ENCODE measurements around the gene TFCP2.

The TFCP2 gene

DNA sequence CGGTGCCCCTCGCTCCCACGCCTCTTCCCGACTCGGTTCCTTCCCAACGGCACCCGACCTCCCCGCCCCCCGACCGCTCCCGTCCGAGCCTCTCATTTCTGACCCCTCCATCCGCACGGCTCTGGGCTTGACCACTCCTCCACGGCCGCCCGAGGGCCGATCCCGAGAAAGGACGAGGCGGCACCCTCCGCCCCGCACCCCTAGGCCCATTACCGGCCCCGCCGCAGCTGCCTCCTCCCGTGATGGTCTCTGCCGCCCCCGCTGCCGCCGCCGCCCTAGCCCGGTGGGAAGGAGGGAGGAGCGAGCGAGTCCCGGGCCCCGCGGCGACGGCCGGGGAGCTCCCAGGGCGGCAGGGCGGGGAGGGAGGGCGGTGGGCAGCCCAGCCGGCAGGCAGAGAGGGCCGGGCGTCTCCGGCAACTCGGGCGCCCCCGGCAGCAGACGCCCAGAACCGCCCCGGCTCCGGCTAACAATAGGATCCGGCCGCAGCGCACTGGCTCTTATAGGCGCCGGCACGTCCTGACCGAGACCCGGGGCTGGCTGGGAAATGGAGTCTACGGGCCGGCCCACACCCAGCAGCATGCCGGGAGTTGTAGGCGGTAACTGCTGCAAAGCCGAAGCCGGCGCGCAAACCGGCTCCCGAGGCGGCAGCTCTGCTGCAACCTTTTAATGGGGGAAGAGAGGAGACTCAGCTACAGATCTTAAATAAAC is 89.7 kb downstream of the TFCP2 start, which contains the start of gene CSRNP2 (continued):
- TF ChIP-seq, protein P1, sequence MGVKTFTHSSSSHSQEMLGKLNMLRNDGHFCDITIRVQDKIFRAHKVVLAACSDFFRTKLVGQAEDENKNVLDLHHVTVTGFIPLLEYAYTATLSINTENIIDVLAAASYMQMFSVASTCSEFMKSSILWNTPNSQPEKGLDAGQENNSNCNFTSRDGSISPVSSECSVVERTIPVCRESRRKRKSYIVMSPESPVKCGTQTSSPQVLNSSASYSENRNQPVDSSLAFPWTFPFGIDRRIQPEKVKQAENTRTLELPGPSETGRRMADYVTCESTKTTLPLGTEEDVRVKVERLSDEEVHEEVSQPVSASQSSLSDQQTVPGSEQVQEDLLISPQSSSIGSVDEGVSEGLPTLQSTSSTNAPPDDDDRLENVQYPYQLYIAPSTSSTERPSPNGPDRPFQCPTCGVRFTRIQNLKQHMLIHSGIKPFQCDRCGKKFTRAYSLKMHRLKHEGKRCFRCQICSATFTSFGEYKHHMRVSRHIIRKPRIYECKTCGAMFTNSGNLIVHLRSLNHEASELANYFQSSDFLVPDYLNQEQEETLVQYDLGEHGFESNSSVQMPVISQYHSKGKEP (tag by site-specific recombination; IDR thresholded peaks at IDR 0.05), result peak; percentile 88
- TF ChIP-seq, protein P2, sequence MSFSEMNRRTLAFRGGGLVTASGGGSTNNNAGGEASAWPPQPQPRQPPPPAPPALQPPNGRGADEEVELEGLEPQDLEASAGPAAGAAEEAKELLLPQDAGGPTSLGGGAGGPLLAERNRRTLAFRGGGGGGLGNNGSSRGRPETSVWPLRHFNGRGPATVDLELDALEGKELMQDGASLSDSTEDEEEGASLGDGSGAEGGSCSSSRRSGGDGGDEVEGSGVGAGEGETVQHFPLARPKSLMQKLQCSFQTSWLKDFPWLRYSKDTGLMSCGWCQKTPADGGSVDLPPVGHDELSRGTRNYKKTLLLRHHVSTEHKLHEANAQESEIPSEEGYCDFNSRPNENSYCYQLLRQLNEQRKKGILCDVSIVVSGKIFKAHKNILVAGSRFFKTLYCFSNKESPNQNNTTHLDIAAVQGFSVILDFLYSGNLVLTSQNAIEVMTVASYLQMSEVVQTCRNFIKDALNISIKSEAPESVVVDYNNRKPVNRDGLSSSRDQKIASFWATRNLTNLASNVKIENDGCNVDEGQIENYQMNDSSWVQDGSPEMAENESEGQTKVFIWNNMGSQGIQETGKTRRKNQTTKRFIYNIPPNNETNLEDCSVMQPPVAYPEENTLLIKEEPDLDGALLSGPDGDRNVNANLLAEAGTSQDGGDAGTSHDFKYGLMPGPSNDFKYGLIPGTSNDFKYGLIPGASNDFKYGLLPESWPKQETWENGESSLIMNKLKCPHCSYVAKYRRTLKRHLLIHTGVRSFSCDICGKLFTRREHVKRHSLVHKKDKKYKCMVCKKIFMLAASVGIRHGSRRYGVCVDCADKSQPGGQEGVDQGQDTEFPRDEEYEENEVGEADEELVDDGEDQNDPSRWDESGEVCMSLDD (tag by site-specific recombination; IDR thresholded peaks at IDR 0.05), result peak; percentile 59
- peak; percentile 97 for TF ChIP-seq ZBTB8A (tag by site-specific recombination; IDR thresholded peaks at IDR 0.05)
- peak; percentile 39; the same call in 1 of the 2 replicates for TF ChIP-seq ZBTB1 (tag by site-specific recombination; IDR thresholded peaks at IDR 0.05)
- TF ChIP-seq ZNF658 (tag by site-specific recombination; IDR thresholded peaks at IDR 0.05), result no peak
- TF ChIP-seq ZNF629 (tag by site-specific recombination; IDR thresholded peaks at IDR 0.05), result peak; percentile 5; the same call in 1 of the 2 replicates
- TF ChIP-seq ZFHX2 (tag by site-specific recombination; conservative IDR thresholded peaks at IDR 0.05), result peak; percentile 90
- peak; percentile 80; the same call in 1 of the 2 replicates for TF ChIP-seq ZBTB7A (tag by site-specific recombination; IDR thresholded peaks at IDR 0.05; ENCODE audit: low read depth)
- TF ChIP-seq ZBTB17 (tag by site-specific recombination; IDR thresholded peaks at IDR 0.05), result peak; percentile 98
- TF ChIP-seq ZNF837 (tag by site-specific recombination; IDR thresholded peaks at IDR 0.05), result peak; percentile 89; the same call in 1 of the 2 replicates
- TF ChIP-seq ZNF600 (tag by site-specific recombination; IDR thresholded peaks at IDR 0.05), result peak; percentile 85
- TF ChIP-seq ZNF843 (tag by site-specific recombination; IDR thresholded peaks at IDR 0.05), result peak; percentile 34; the same call in 1 of the 2 replicates
- TF ChIP-seq ZNF624 (tag by site-specific recombination; IDR thresholded peaks at IDR 0.05), result 0 out of 2 replicates have a peak, but pooled peaks have one; percentile 28
- TF ChIP-seq ZNF324 (tag by site-specific recombination; IDR thresholded peaks at IDR 0.05), result no peak
- TF ChIP-seq, protein P3, sequence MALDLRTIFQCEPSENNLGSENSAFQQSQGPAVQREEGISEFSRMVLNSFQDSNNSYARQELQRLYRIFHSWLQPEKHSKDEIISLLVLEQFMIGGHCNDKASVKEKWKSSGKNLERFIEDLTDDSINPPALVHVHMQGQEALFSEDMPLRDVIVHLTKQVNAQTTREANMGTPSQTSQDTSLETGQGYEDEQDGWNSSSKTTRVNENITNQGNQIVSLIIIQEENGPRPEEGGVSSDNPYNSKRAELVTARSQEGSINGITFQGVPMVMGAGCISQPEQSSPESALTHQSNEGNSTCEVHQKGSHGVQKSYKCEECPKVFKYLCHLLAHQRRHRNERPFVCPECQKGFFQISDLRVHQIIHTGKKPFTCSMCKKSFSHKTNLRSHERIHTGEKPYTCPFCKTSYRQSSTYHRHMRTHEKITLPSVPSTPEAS (tag by site-specific recombination; IDR thresholded peaks at IDR 0.05), result no peak
- TF ChIP-seq, protein P4, sequence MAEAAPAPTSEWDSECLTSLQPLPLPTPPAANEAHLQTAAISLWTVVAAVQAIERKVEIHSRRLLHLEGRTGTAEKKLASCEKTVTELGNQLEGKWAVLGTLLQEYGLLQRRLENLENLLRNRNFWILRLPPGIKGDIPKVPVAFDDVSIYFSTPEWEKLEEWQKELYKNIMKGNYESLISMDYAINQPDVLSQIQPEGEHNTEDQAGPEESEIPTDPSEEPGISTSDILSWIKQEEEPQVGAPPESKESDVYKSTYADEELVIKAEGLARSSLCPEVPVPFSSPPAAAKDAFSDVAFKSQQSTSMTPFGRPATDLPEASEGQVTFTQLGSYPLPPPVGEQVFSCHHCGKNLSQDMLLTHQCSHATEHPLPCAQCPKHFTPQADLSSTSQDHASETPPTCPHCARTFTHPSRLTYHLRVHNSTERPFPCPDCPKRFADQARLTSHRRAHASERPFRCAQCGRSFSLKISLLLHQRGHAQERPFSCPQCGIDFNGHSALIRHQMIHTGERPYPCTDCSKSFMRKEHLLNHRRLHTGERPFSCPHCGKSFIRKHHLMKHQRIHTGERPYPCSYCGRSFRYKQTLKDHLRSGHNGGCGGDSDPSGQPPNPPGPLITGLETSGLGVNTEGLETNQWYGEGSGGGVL (tag by site-specific recombination; IDR thresholded peaks at IDR 0.05), result peak; percentile 65; the same call in 1 of the 2 replicates
- no peak; the same call in 1 of the 2 replicates for TF ChIP-seq YY1 (tag by site-specific recombination; IDR thresholded peaks at IDR 0.05)
- TF ChIP-seq, protein P5, sequence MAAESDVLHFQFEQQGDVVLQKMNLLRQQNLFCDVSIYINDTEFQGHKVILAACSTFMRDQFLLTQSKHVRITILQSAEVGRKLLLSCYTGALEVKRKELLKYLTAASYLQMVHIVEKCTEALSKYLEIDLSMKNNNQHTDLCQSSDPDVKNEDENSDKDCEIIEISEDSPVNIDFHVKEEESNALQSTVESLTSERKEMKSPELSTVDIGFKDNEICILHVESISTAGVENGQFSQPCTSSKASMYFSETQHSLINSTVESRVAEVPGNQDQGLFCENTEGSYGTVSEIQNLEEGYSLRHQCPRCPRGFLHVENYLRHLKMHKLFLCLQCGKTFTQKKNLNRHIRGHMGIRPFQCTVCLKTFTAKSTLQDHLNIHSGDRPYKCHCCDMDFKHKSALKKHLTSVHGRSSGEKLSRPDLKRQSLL (tag by site-specific recombination; IDR thresholded peaks at IDR 0.05), result peak; percentile 49; the same call in 1 of the 2 replicates
- TF ChIP-seq KLF8 (tag by site-specific recombination; IDR thresholded peaks at IDR 0.05), result peak; percentile 53; the same call in 1 of the 2 replicates
- TF ChIP-seq ZNF37A (tag by site-specific recombination; IDR thresholded peaks at IDR 0.05), result no peak
- TF ChIP-seq ZNF660 (tag by site-specific recombination; IDR thresholded peaks at IDR 0.05), result peak; percentile 97
- TF ChIP-seq ZNF366 (tag by site-specific recombination; conservative IDR thresholded peaks at IDR 0.05), result peak; percentile 65
- TF ChIP-seq ZNF391 (tag by site-specific recombination; IDR thresholded peaks at IDR 0.05; ENCODE audit: borderline replicate concordance, low read depth), result peak; percentile 63
- no peak for TF ChIP-seq ZNF48 (tag by site-specific recombination; IDR thresholded peaks at IDR 0.05)
- TF ChIP-seq, protein P6, sequence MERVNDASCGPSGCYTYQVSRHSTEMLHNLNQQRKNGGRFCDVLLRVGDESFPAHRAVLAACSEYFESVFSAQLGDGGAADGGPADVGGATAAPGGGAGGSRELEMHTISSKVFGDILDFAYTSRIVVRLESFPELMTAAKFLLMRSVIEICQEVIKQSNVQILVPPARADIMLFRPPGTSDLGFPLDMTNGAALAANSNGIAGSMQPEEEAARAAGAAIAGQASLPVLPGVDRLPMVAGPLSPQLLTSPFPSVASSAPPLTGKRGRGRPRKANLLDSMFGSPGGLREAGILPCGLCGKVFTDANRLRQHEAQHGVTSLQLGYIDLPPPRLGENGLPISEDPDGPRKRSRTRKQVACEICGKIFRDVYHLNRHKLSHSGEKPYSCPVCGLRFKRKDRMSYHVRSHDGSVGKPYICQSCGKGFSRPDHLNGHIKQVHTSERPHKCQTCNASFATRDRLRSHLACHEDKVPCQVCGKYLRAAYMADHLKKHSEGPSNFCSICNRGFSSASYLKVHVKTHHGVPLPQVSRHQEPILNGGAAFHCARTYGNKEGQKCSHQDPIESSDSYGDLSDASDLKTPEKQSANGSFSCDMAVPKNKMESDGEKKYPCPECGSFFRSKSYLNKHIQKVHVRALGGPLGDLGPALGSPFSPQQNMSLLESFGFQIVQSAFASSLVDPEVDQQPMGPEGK (tag by site-specific recombination; IDR thresholded peaks at IDR 0.05), result peak; percentile 91
- peak; percentile 64; the same call in 1 of the 2 replicates for TF ChIP-seq ZNF202 (tag by site-specific recombination; IDR thresholded peaks at IDR 0.05; ENCODE audit: borderline replicate concordance)
- no peak for TF ChIP-seq ZNF23 (tag by site-specific recombination; IDR thresholded peaks at IDR 0.05; ENCODE audit: borderline replicate concordance)
